ENCODE results near the gene ELAC1.
A peak's percentile ranks its signal among the peaks of the same experiment; 100 is the strongest.
"Not testable (repeated sequence)": the region's sequence is repeated elsewhere in the genome, so short reads cannot be mapped to it uniquely, and the experiment has no call there.

ELAC1 gene

GRCh38 chr18:50956116-50956515, 11.7 kb upstream of the ELAC1 start:
- no peaks in the 10 kb centered on the region for H3K36me3 ChIP-seq (ENCODE audit: insufficient read depth, low read length)
- no peak overlapping the region for H3K9ac ChIP-seq (ENCODE audit: insufficient read length)
- TF ChIP-seq EZH2 (IDR thresholded peaks at IDR 0.05) (no peak), FOXP2 (optimal IDR thresholded peaks at IDR 0.05; ENCODE audit: control extremely low read depth, extremely low read length, insufficient read depth) (no peak), POLR2AphosphoS5 (IDR thresholded peaks at IDR 0.05; ENCODE audit: borderline replicate concordance, low read depth, low read length) (no peak)
- no peak overlapping the region for H3K27ac ChIP-seq
- no peaks in the 10 kb centered on the region for H3K9me3 ChIP-seq (ENCODE audit: low read depth, low read length)
- no peak overlapping the region for H3K4me3 ChIP-seq
- no peak for DNase-seq (ENCODE audit: low read depth, low spot score)

- no peak overlapping the region for H3K27ac ChIP-seq
Observed at GRCh38 chr18:50961974-50962373, 5.9 kb upstream of the ELAC1 start.

GRCh38 chr18:50969448-50969847, 1.6 kb downstream of the ELAC1 start:
- H3K9me3 ChIP-seq (ENCODE audit: low read depth, low read length): no peaks in the 10 kb centered on the region
- H3K27ac ChIP-seq: no peak overlapping the region
- TF ChIP-seq FOXP2 (optimal IDR thresholded peaks at IDR 0.05; ENCODE audit: control extremely low read depth, extremely low read length, insufficient read depth): no peak
- H3K4me3 ChIP-seq: peak overlapping the region; percentile 93
- H3K9ac ChIP-seq (ENCODE audit: insufficient read length): no peak overlapping the region
- H3K36me3 ChIP-seq (ENCODE audit: insufficient read depth, low read length): no peaks in the 10 kb centered on the region; the same call in 1 of the 2 replicates
- DNase-seq (ENCODE audit: low read depth, low spot score): no peak

More at GRCh38 chr18:50961974-50962373, 5.9 kb upstream of the ELAC1 start:
- no peak for DNase-seq (ENCODE audit: low read depth, low spot score)
- TF ChIP-seq EZH2 (IDR thresholded peaks at IDR 0.05): no peak
- no peak for TF ChIP-seq FOXP2 (optimal IDR thresholded peaks at IDR 0.05; ENCODE audit: control extremely low read depth, extremely low read length, insufficient read depth)
- no peak for TF ChIP-seq POLR2AphosphoS5 (IDR thresholded peaks at IDR 0.05; ENCODE audit: borderline replicate concordance, low read depth, low read length)
- Histone ChIP-seq H3K9ac (ENCODE audit: insufficient read length) (no peak overlapping the region), H3K4me3 (no peak overlapping the region), H3K9me3 (ENCODE audit: low read depth, low read length) (0 out of 2 replicates have a peak, but pooled peaks cover 5% of the 10 kb centered on the region), H3K36me3 (ENCODE audit: insufficient read depth, low read length) (no peaks in the 10 kb centered on the region)

GRCh38 chr18:50970006-50970405, 2.2 kb downstream of the ELAC1 start:
- H3K36me3 ChIP-seq (ENCODE audit: insufficient read depth, low read length): peaks cover 1% of the 10 kb centered on the region; the same call in 1 of the 2 replicates
- no peak overlapping the region for H3K27ac ChIP-seq
- no peak overlapping the region for H3K9ac ChIP-seq (ENCODE audit: insufficient read length)
- no peaks in the 10 kb centered on the region for H3K9me3 ChIP-seq (ENCODE audit: low read depth, low read length)
- no peak for DNase-seq (ENCODE audit: low read depth, low spot score)
- TF ChIP-seq EZH2 (IDR thresholded peaks at IDR 0.05) (no peak), FOXP2 (optimal IDR thresholded peaks at IDR 0.05; ENCODE audit: control extremely low read depth, extremely low read length, insufficient read depth) (no peak), POLR2AphosphoS5 (IDR thresholded peaks at IDR 0.05; ENCODE audit: borderline replicate concordance, low read depth, low read length) (no peak)
- no peak overlapping the region for H3K4me3 ChIP-seq

GRCh38 chr18:50972404-50972803, 4.6 kb downstream of the ELAC1 start:
- H3K36me3 ChIP-seq (ENCODE audit: insufficient read depth, low read length): peaks cover 25% of the 10 kb centered on the region; the same call in 1 of the 2 replicates
- H3K9ac ChIP-seq (ENCODE audit: insufficient read length); H3K27ac ChIP-seq; H3K9me3 ChIP-seq (ENCODE audit: low read depth, low read length); H3K4me3 ChIP-seq; DNase-seq (ENCODE audit: low read depth, low spot score): not testable (repeated sequence)

- DNase-seq (ENCODE audit: low read depth, low spot score): no peak
- Histone ChIP-seq H3K9me3 (ENCODE audit: low read depth, low read length) (no peaks in the 10 kb centered on the region), H3K4me3 (no peak overlapping the region), H3K9ac (ENCODE audit: insufficient read length) (no peak overlapping the region), H3K36me3 (ENCODE audit: insufficient read depth, low read length) (peaks cover 31% of the 10 kb centered on the region; the same call in 1 of the 2 replicates), H3K27ac (no peak overlapping the region)
- TF ChIP-seq FOXP2 (optimal IDR thresholded peaks at IDR 0.05; ENCODE audit: control extremely low read depth, extremely low read length, insufficient read depth) (no peak), POLR2AphosphoS5 (IDR thresholded peaks at IDR 0.05; ENCODE audit: borderline replicate concordance, low read depth, low read length) (no peak), EZH2 (IDR thresholded peaks at IDR 0.05) (no peak)
Observed at GRCh38 chr18:50973367-50974126, 5.7 kb downstream of the ELAC1 start.

GRCh38 chr18:50977037-50977760, 9.4 kb downstream of the ELAC1 start:
- H3K9me3 ChIP-seq (ENCODE audit: low read depth, low read length): no peaks in the 10 kb centered on the region
- no peak for TF ChIP-seq EZH2 (IDR thresholded peaks at IDR 0.05)
- TF ChIP-seq FOXP2 (optimal IDR thresholded peaks at IDR 0.05; ENCODE audit: control extremely low read depth, extremely low read length, insufficient read depth): no peak
- TF ChIP-seq POLR2AphosphoS5 (IDR thresholded peaks at IDR 0.05; ENCODE audit: borderline replicate concordance, low read depth, low read length): no peak
- DNase-seq (ENCODE audit: low read depth, low spot score): no peak
- H3K9ac ChIP-seq (ENCODE audit: insufficient read length): no peak overlapping the region
- H3K4me3 ChIP-seq: no peak overlapping the region
- H3K36me3 ChIP-seq (ENCODE audit: insufficient read depth, low read length): peaks cover 41% of the 10 kb centered on the region; the same call in 1 of the 2 replicates
- no peak overlapping the region for H3K27ac ChIP-seq

- Histone ChIP-seq H3K36me3 (ENCODE audit: insufficient read depth, low read length) (peaks cover 30% of the 10 kb centered on the region; the same call in 1 of the 2 replicates), H3K4me3 (no peak overlapping the region), H3K27ac (no peak overlapping the region), H3K9ac (ENCODE audit: insufficient read length) (no peak overlapping the region), H3K9me3 (ENCODE audit: low read depth, low read length) (no peaks in the 10 kb centered on the region)
- TF ChIP-seq FOXP2 (optimal IDR thresholded peaks at IDR 0.05; ENCODE audit: control extremely low read depth, extremely low read length, insufficient read depth): no peak
- no peak for TF ChIP-seq POLR2AphosphoS5 (IDR thresholded peaks at IDR 0.05; ENCODE audit: borderline replicate concordance, low read depth, low read length)
- no peak for DNase-seq (ENCODE audit: low read depth, low spot score)
Observed at GRCh38 chr18:50981381-50981780, 13.5 kb downstream of the ELAC1 start.

Data from SK-N-MC (cell line).